Thyroid gland (tissue), 4 donors: ENCODE measurements around the gene DPYD. TPM values are rescaled to one million over a fixed set of nuclear protein-coding genes. Genes with fewer than 3 reads are reported as not detected.

ENCODE experiments used
- DNase-seq, 2 donors: peaks; one replicate each; pipeline ENCODE4 v3.0.0-alpha.2; 2019
- H3K27ac ChIP-seq, 3 donors: fragments of 200-600 bp; sonication (generic); 1 replicate in 2 of 3; 2 replicates in 1 of 3; pipeline ENCODE4 v1.5.1; 2016 to 2019; ENCODE audit warnings: mild to moderate bottlenecking in 1 of 3, moderate library complexity in 1 of 3
- H3K27me3 ChIP-seq: fragments of 200-600 bp; sonication (generic); one replicate; pipeline ENCODE4 v1.5.1; 2019
- H3K36me3 ChIP-seq, 2 donors: fragments of 200-600 bp; sonication (generic); one replicate each; pipeline ENCODE4 v1.5.1; 2016 to 2019
- H3K4me1 ChIP-seq, 2 donors: fragments of 200-600 bp; sonication (generic); one replicate each; pipeline ENCODE4 v1.5.1; 2017 to 2019
- H3K4me3 ChIP-seq, 3 donors: fragments of 200-600 bp; sonication (generic); replicated peaks in 1 of 3; 1 replicate in 2 of 3; 2 replicates in 1 of 3; pipeline ENCODE4 v1.5.1; 2016; ENCODE audit warnings: mild to moderate bottlenecking in 1 of 3
- H3K9me3 ChIP-seq: fragments of 200-600 bp; sonication (generic); one replicate; pipeline ENCODE4 v1.5.1; 2017
- POLR2A ChIP-seq, 2 donors: fragments of 450-650 bp; IDR thresholded peaks; one replicate each; pipeline ENCODE4 v1.6.1; 2017; ENCODE audit warnings: antibody characterized with exemption in 2 of 2, mild to moderate bottlenecking in 2 of 2, moderate library complexity in 1 of 2
- WGBS, 2 donors: methylation state at CpG; one replicate each; pipeline ENCODE4 v1.1.5; 2017; 5-methylcytosine and 5-hydroxymethylcytosine counted together
- intact Hi-C: fragments of 100-400 bp; cut with DNase I; formaldehyde crosslinking; loops from one replicate; pipeline ENCODE4 v1.15.1; 2023
- total RNA-seq, 4 donors: library from RNA; depleted of rRNA; stranded (reverse); fragments of >200 nt; gene quantifications; one replicate each; pipeline ENCODE4 v1.2.3, GENCODE V29; 2016
- TF ChIP-seq, protein P1 (sequence below), 6 experiments: fragments of 200-600 bp in 3 of 6; fragments of 450-650 bp in 3 of 6; sonication (generic) in 3 of 6; IDR thresholded peaks; one replicate each; pipeline ENCODE4 v1.5.1; 2016 to 2019; ENCODE audit warnings: antibody characterized with exemption in 6 of 6, mild to moderate bottlenecking in 2 of 6, inconsistent platforms in 1 of 6, moderate library complexity in 1 of 6

Gene DPYD
- total RNA-seq, 4 donors from 2014 or later = 27.3 to 54.0 (median 39.5) TPM

DNA sequence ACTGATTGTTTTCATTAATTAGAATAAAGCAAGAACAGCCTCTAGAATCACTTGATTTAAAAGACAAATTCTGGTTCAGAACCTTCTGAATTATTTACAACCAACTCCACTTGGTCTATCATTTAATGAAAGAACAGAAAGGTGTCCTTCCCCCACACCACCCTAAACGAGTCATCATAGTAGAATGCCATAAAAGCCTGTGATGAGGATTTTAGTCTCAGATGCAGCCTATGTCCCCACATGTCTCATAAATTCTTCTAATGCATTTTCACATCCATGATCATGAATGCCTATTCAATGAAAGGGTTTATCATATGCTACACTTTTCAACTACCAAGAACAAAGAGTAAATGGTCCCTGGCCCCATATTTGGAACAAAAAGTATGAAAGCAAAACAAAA, 508.1 kb downstream of the DPYD start:
- Histone ChIP-seq H3K27ac (no peak overlapping the region), H3K4me1 (no peaks in the 10 kb centered on the region), H3K4me3 (no peak overlapping the region), H3K36me3 (no peaks in the 10 kb centered on the region), H3K9me3 (no peaks in the 10 kb centered on the region), H3K27me3 (no peaks in the 10 kb centered on the region)
- no peak for DNase-seq
- intact Hi-C loops = no loop called here
- WGBS, 2 donors = 0 to 25% methylated on average over 1 of the region's 1 CpG
- TF ChIP-seq POLR2A (IDR thresholded peaks at IDR 0.05) = no peak
- TF ChIP-seq, protein P1, sequence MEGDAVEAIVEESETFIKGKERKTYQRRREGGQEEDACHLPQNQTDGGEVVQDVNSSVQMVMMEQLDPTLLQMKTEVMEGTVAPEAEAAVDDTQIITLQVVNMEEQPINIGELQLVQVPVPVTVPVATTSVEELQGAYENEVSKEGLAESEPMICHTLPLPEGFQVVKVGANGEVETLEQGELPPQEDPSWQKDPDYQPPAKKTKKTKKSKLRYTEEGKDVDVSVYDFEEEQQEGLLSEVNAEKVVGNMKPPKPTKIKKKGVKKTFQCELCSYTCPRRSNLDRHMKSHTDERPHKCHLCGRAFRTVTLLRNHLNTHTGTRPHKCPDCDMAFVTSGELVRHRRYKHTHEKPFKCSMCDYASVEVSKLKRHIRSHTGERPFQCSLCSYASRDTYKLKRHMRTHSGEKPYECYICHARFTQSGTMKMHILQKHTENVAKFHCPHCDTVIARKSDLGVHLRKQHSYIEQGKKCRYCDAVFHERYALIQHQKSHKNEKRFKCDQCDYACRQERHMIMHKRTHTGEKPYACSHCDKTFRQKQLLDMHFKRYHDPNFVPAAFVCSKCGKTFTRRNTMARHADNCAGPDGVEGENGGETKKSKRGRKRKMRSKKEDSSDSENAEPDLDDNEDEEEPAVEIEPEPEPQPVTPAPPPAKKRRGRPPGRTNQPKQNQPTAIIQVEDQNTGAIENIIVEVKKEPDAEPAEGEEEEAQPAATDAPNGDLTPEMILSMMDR (IDR thresholded peaks at IDR 0.05) = no peak

DNA sequence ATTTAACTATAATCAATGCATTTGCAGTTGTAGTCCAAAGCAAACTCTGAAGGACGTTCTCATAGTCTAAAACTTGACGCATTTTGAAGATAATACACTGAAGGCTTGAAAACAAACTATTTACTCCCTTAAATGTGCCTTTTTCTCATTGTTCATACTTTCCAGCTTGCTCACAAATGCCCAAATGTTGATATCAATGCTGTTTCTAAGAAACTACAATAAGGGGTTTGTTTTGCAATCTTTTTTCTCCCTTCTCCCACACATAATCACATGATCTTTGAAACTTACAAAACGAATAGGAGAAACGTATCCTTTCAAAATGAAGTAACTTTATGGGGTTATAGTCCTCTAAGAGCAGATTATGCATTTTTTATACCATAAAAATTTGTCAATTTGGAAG, 508.7 kb downstream of the DPYD start:
- Histone ChIP-seq H3K27me3 (no peaks in the 10 kb centered on the region), H3K36me3 (no peaks in the 10 kb centered on the region), H3K9me3 (no peaks in the 10 kb centered on the region), H3K4me3 (no peak overlapping the region), H3K27ac (no peak overlapping the region), H3K4me1 (no peaks in the 10 kb centered on the region)
- 80 to 85% methylated on average over 4 of the region's 4 CpGs for WGBS, 2 donors
- intact Hi-C loops = no loop called here
- no peak for DNase-seq
- no peak for TF ChIP-seq POLR2A (IDR thresholded peaks at IDR 0.05)
- TF ChIP-seq, protein P1 (IDR thresholded peaks at IDR 0.05) = no peak

DNA sequence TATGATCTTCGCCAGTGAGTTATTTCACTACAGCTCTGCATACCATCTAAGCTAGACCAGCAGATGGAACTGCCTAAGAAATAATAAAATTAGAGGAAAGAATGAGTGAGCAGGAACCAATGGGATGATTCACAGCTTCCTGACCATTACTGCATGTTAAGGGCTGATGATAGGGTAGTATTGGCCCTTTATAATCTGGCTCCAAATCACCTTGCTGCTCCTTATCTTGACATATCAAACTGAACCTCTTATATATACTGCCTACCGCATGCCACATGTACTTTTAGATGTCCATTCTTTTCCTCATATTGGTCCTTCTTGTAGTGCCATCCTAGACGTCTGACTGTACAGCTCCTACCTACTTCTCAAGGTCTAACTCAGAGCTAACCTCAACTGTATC, 524.4 kb downstream of the DPYD start:
- no peaks in the 10 kb centered on the region for H3K27me3 ChIP-seq
- no peaks in the 10 kb centered on the region for H3K36me3 ChIP-seq
- H3K4me3 ChIP-seq = no peak overlapping the region
- H3K4me1 ChIP-seq = no peaks in the 10 kb centered on the region
- TF ChIP-seq, protein P1 (IDR thresholded peaks at IDR 0.05) = no peak
- no peak for TF ChIP-seq POLR2A (IDR thresholded peaks at IDR 0.05)
- no peaks in the 10 kb centered on the region for H3K9me3 ChIP-seq
- H3K27ac ChIP-seq = no peak overlapping the region
- DNase-seq = no peak
- intact Hi-C loops = no loop called here
- WGBS, 2 donors = 89% methylated on average over 3 of the region's 3 CpGs

DNA sequence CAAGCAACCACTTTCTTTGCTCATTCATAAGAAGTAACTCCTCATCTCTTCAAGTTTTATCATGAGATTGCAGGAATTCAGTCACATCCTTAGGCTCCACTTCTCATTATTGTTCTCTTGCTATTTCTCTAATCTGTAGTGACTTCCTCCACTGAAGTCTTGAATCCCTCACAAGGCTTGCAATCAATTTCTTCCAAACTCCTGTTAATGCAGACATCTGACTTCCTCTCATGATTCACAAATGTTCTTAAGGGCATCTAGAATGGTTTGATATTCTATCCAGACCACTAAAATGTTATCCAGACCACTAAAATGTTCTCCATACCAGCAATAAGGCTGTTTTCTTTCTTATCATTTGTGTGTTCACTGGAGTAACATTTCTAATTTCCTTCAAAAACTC, 528.1 kb downstream of the DPYD start:
- intact Hi-C loops = no loop called here
- Histone ChIP-seq H3K27ac (no peak overlapping the region), H3K4me1 (no peaks in the 10 kb centered on the region), H3K27me3 (no peaks in the 10 kb centered on the region), H3K36me3 (no peaks in the 10 kb centered on the region), H3K9me3 (no peaks in the 10 kb centered on the region), H3K4me3 (no peak overlapping the region)
- TF ChIP-seq POLR2A (IDR thresholded peaks at IDR 0.05) = no peak
- TF ChIP-seq, protein P1 (IDR thresholded peaks at IDR 0.05) = no peak
- no peak for DNase-seq

DNA sequence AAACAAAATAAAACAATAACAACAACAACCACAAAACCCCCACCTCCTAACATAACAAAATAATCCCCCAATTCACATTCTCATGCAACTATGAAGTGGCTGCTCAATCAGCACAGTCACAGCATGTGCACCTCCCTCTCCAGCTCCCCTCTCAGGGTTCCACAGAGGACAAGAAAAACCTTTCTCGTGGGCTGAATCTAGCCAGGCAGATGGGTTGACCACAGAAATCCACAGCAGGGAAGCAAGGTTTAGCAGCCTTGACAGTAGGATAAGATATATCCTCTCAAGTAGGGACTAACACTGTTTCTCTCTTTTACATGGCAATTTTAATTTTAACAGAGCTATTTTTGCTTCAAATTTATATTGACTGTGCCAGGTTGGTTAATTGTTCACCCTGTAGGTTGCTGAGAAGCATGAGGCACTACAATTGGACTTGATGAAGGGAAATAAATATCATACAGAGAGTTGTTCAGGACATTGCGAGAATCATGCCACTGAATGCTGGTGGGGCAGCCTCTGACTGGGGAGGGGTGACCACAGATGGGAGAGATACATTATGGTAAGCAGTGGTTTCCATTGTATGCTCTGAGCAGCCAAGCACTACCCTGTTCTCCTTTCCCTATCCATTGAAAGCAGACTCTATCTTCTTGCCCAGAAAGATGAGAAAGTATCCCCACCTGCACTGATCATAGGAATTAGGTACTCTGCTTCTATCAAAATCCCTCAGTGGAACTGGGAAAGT, 535.1 kb downstream of the DPYD start:
- 64 to 70% methylated on average over 2 of the region's 2 CpGs for WGBS, 2 donors
- H3K27me3 ChIP-seq = no peaks in the 10 kb centered on the region

More for the DNA sequence above, 535.1 kb downstream of the DPYD start:
- no peak overlapping the region for H3K4me3 ChIP-seq
- intact Hi-C loops = no loop called here
- H3K4me1 ChIP-seq = no peaks in the 10 kb centered on the region
- no peak for TF ChIP-seq POLR2A (IDR thresholded peaks at IDR 0.05)
- TF ChIP-seq, protein P1 (IDR thresholded peaks at IDR 0.05) = no peak
- H3K27ac ChIP-seq = no peak overlapping the region
- no peaks in the 10 kb centered on the region for H3K9me3 ChIP-seq
- no peak for DNase-seq
- no peaks in the 10 kb centered on the region for H3K36me3 ChIP-seq
